WTC11 (cell line): ENCODE results near the gene RPL36. TPM values are rescaled to one million over a fixed set of nuclear protein-coding genes. Genes with fewer than 3 reads are reported as not detected.

Source experiments
- ATAC-seq: fragments of 200-7000 bp; cut with Tn5 transposase; 2 replicates; pipeline ENCODE4 v1.10.0; 2021; ENCODE audit warnings: mild to moderate bottlenecking, moderate library complexity
- CTCF ChIA-PET: fragments of 300-600 bp; sonication (Branson Sonifier 250); formaldehyde crosslinking; loops from one replicate; lab custom pipeline; 2021; ENCODE audit warnings: antibody characterized with exemption; lab: Charles Lee
- POLR2A ChIA-PET: fragments of 350-600 bp; sonication (Branson Sonifier 250); formaldehyde crosslinking; loops from one replicate; lab custom pipeline; 2021; ENCODE audit warnings: antibody characterized with exemption; lab: Charles Lee
- DNase-seq: peaks from one replicate; pipeline ENCODE4 v3.0.0; 2021; ENCODE audit warnings: low spot score
- H3K27ac Mint-ChIP-seq: 2 replicates; pipeline ENCODE4 v1.8.0; 2021; ENCODE audit warnings: mixed read lengths
- H3K27me3 Mint-ChIP-seq: 2 replicates; pipeline ENCODE4 v1.8.0; 2021; ENCODE audit warnings: low read depth, mild to moderate bottlenecking, moderate library complexity, mixed read lengths
- H3K36me3 Mint-ChIP-seq: 2 replicates; pipeline ENCODE4 v1.8.0; 2021; ENCODE audit warnings: mixed read lengths
- H3K4me1 Mint-ChIP-seq: 2 replicates; pipeline ENCODE4 v1.8.0; 2022; ENCODE audit warnings: mixed read lengths
- H3K4me3 Mint-ChIP-seq: 2 replicates; pipeline ENCODE4 v1.8.0; 2021; ENCODE audit warnings: mild to moderate bottlenecking, moderate library complexity, mixed read lengths
- H3K9me3 Mint-ChIP-seq: 2 replicates; pipeline ENCODE4 v1.8.0; 2021; ENCODE audit warnings: mixed read lengths
- CREB1 ChIP-seq: sonication (generic); formaldehyde crosslinking; IDR thresholded peaks from 2 replicates; pipeline ENCODE4 v1.8.0; 2023; ENCODE audit warnings: mild to moderate bottlenecking, missing genetic modification reagents
- CTCF ChIP-seq: fragments of 200-600 bp; IDR thresholded peaks from 2 replicates; pipeline ENCODE4 v1.8.0; 2022; ENCODE audit warnings: antibody characterized with exemption
- ELF4 ChIP-seq: sonication (generic); formaldehyde crosslinking; IDR thresholded peaks from 2 replicates; pipeline ENCODE4 v1.8.1; 2022; ENCODE audit warnings: low read depth, mild to moderate bottlenecking, moderate library complexity, missing genetic modification reagents
- FOXJ3 ChIP-seq: sonication (generic); formaldehyde crosslinking; IDR thresholded peaks from 2 replicates; pipeline ENCODE4 v1.9.0; 2021; ENCODE audit warnings: missing genetic modification reagents, mild to moderate bottlenecking, borderline replicate concordance
- JAZF1 ChIP-seq: fragments of 250-450 bp; sonication (Bioruptor Pico); IDR thresholded peaks from 2 replicates; pipeline ENCODE4 v1.9.0; 2021; ENCODE audit warnings: moderate library complexity, mild to moderate bottlenecking, inconsistent platforms
- MLX ChIP-seq: sonication (generic); formaldehyde crosslinking; IDR thresholded peaks from 2 replicates; pipeline ENCODE4 v1.8.1; 2023; ENCODE audit warnings: mild to moderate bottlenecking, missing genetic modification reagents, moderate library complexity
- NFATC4 ChIP-seq: fragments of 250-450 bp; sonication (Bioruptor Pico); IDR thresholded peaks from 2 replicates; pipeline ENCODE4 v1.9.0; 2021; ENCODE audit warnings: mild to moderate bottlenecking
- PRRX2 ChIP-seq: fragments of 250-450 bp; sonication (Bioruptor Pico); IDR thresholded peaks from 2 replicates; pipeline ENCODE4 v1.8.0; 2021; ENCODE audit warnings: mild to moderate bottlenecking
- SMAD3 ChIP-seq: sonication (generic); formaldehyde crosslinking; IDR thresholded peaks from 2 replicates; pipeline ENCODE4 v1.8.0; 2022; ENCODE audit warnings: missing genetic modification reagents, mild to moderate bottlenecking, borderline replicate concordance
- SP1 ChIP-seq: sonication (generic); formaldehyde crosslinking; conservative IDR thresholded peaks from 2 replicates; pipeline ENCODE4 v1.8.1; 2022; ENCODE audit warnings: missing genetic modification reagents
- ZBTB43 ChIP-seq: sonication (generic); formaldehyde crosslinking; IDR thresholded peaks from 2 replicates; pipeline ENCODE4 v1.8.1; 2023; ENCODE audit warnings: mild to moderate bottlenecking, missing genetic modification reagents
- ZNF138 ChIP-seq: sonication (generic); formaldehyde crosslinking; conservative IDR thresholded peaks from 2 replicates; pipeline ENCODE4 v1.8.1; 2022; ENCODE audit warnings: mild to moderate bottlenecking, moderate library complexity, missing genetic modification reagents
- ZNF263 ChIP-seq: sonication (generic); formaldehyde crosslinking; IDR thresholded peaks from 2 replicates; pipeline ENCODE4 v1.8.1; 2022; ENCODE audit warnings: low read depth, mild to moderate bottlenecking, moderate library complexity, missing genetic modification reagents
- ZNF317 ChIP-seq: sonication (generic); formaldehyde crosslinking; IDR thresholded peaks from 2 replicates; pipeline ENCODE4 v1.8.1; 2023; ENCODE audit warnings: low read depth, mild to moderate bottlenecking, moderate library complexity, missing genetic modification reagents, borderline replicate concordance
- total RNA-seq: library from RNA; stranded (reverse); gene quantifications from 3 replicates; pipeline ENCODE4 v1.2.3, GENCODE V29; 2021
- TF ChIP-seq, protein P1 (sequence below): sonication (generic); formaldehyde crosslinking; IDR thresholded peaks from 2 replicates; pipeline ENCODE4 v1.8.0; 2022; ENCODE audit warnings: missing genetic modification reagents
- TF ChIP-seq, protein P2 (sequence below): sonication (generic); formaldehyde crosslinking; IDR thresholded peaks from 2 replicates; pipeline ENCODE4 v1.8.1; 2023; ENCODE audit warnings: mild to moderate bottlenecking, missing genetic modification reagents, moderate library complexity
- TF ChIP-seq, protein P3 (sequence below): sonication (generic); formaldehyde crosslinking; IDR thresholded peaks from 2 replicates; pipeline ENCODE4 v1.8.1; 2022; ENCODE audit warnings: low read depth, mild to moderate bottlenecking, moderate library complexity, missing genetic modification reagents, borderline replicate concordance

RPL36 gene
- total RNA-seq, 1 experiment from 2014 or later = 1,080 TPM

GRCh38 chr19:5717215-5717935 lies 27.3 kb downstream of the RPL36 start:
- H3K4me3 Mint-ChIP-seq = peak overlapping the region; percentile 97

DNA sequence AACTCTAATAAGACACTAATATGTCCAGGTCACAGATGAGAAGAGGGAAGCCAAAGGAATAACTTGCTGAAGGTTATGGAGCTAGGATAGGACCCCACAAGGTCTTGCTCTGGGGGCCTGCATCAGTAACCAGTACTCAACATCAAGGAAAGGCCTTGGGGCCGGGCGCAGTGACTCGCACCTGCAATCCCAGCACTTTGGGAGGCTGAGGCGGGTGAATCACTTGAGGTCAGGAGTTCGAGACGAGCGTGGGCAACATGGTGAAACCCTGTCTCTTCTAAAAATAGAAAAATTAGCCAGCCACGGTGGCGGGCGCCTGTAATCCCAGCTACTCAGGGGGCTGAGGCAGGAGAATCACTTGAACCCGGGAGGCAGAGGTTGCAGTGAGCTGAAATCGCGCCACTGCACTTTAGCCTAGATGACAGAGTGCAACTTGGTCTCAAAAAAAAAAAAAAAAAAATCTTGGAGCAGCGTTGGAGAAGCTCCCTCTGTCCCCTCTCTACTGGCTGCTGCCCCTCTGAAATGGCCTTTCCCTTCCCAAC lies 28.0 kb downstream of the RPL36 start:
- ATAC-seq = no peak
- Mint-ChIP-seq H3K4me1 (peaks cover 16% of the 10 kb centered on the region), H3K27me3 (no peaks in the 10 kb centered on the region), H3K27ac (peak overlapping the region; percentile 89; the same call in 1 of the 2 replicates)
- TF ChIP-seq ZNF263 (CRISPR knock-in tag) = no peak
- no peak for TF ChIP-seq ELF4 (CRISPR knock-in tag)
- TF ChIP-seq, protein P1, sequence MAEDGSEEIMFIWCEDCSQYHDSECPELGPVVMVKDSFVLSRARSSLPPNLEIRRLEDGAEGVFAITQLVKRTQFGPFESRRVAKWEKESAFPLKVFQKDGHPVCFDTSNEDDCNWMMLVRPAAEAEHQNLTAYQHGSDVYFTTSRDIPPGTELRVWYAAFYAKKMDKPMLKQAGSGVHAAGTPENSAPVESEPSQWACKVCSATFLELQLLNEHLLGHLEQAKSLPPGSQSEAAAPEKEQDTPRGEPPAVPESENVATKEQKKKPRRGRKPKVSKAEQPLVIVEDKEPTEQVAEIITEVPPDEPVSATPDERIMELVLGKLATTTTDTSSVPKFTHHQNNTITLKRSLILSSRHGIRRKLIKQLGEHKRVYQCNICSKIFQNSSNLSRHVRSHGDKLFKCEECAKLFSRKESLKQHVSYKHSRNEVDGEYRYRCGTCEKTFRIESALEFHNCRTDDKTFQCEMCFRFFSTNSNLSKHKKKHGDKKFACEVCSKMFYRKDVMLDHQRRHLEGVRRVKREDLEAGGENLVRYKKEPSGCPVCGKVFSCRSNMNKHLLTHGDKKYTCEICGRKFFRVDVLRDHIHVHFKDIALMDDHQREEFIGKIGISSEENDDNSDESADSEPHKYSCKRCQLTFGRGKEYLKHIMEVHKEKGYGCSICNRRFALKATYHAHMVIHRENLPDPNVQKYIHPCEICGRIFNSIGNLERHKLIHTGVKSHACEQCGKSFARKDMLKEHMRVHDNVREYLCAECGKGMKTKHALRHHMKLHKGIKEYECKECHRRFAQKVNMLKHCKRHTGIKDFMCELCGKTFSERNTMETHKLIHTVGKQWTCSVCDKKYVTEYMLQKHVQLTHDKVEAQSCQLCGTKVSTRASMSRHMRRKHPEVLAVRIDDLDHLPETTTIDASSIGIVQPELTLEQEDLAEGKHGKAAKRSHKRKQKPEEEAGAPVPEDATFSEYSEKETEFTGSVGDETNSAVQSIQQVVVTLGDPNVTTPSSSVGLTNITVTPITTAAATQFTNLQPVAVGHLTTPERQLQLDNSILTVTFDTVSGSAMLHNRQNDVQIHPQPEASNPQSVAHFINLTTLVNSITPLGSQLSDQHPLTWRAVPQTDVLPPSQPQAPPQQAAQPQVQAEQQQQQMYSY (CRISPR knock-in tag) = no peak
- TF ChIP-seq FOXJ3 (CRISPR knock-in tag) = no peak
- no peak for TF ChIP-seq SMAD3 (CRISPR knock-in tag)
- no peak for TF ChIP-seq CREB1 (CRISPR knock-in tag)
- TF ChIP-seq ZNF138 (CRISPR knock-in tag) = no peak
- no peak for TF ChIP-seq NFATC4 (CRISPR knock-in tag)
- TF ChIP-seq, all 79 proteins: peak for 0
- ChIA-PET CTCF (interaction anchor here (3.4 kb wide), 1 partner anchor 29 kb away, joined by 27 read pairs; the partner anchor contains the start of gene RPL36), POLR2A (interaction anchor here (1.0 to 1.4 kb wide), 2 partner anchors 27 to 29 kb away, joined by 3 to 4 read pairs; no protein-coding TSS in a partner anchor)
- DNase-seq = no peak
- Mint-ChIP-seq H3K36me3 (peaks cover 25% of the 10 kb centered on the region), H3K9me3 (no peaks in the 10 kb centered on the region), H3K4me3 (peak overlapping the region; percentile 97)

More at GRCh38 chr19:5717215-5717935, 27.3 kb downstream of the RPL36 start:
- Mint-ChIP-seq H3K4me1 (peaks cover 16% of the 10 kb centered on the region), H3K27me3 (no peaks in the 10 kb centered on the region), H3K36me3 (peaks cover 29% of the 10 kb centered on the region), H3K27ac (no peak overlapping the region), H3K9me3 (no peaks in the 10 kb centered on the region)
- DNase-seq (no peak), ATAC-seq (no peak)
- ChIA-PET POLR2A (interaction anchor here (1.0 kb wide), 1 partner anchor 28 kb away, joined by 4 read pairs; no protein-coding TSS in a partner anchor), CTCF (no interaction called here)
- no peak for TF ChIP-seq ZNF317 (CRISPR knock-in tag)
- no peak for TF ChIP-seq CTCF
- TF ChIP-seq MLX (CRISPR knock-in tag) = no peak
- TF ChIP-seq, protein P2, sequence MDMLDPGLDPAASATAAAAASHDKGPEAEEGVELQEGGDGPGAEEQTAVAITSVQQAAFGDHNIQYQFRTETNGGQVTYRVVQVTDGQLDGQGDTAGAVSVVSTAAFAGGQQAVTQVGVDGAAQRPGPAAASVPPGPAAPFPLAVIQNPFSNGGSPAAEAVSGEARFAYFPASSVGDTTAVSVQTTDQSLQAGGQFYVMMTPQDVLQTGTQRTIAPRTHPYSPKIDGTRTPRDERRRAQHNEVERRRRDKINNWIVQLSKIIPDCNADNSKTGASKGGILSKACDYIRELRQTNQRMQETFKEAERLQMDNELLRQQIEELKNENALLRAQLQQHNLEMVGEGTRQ (CRISPR knock-in tag) = no peak
- no peak for TF ChIP-seq JAZF1 (CRISPR knock-in tag)
- TF ChIP-seq FOXJ3 (CRISPR knock-in tag) = no peak
- TF ChIP-seq, protein P3, sequence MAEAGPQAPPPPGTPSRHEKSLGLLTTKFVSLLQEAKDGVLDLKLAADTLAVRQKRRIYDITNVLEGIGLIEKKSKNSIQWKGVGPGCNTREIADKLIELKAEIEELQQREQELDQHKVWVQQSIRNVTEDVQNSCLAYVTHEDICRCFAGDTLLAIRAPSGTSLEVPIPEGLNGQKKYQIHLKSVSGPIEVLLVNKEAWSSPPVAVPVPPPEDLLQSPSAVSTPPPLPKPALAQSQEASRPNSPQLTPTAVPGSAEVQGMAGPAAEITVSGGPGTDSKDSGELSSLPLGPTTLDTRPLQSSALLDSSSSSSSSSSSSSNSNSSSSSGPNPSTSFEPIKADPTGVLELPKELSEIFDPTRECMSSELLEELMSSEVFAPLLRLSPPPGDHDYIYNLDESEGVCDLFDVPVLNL (CRISPR knock-in tag) = no peak
- TF ChIP-seq ZBTB43 (CRISPR knock-in tag) = no peak
- no peak for TF ChIP-seq SP1 (CRISPR knock-in tag)
- TF ChIP-seq PRRX2 (CRISPR knock-in tag) = no peak
